AG10803 (cell line): ENCODE measurements around the gene GLOD4.

Source experiments
- DNase-seq: peaks from one replicate; pipeline ENCODE4 v3.0.0; 2010; ENCODE audit warnings: low read depth
- H3K4me3 ChIP-seq: 2 replicates; pipeline ENCODE4 v1.5.1; 2011; ENCODE audit warnings: mild to moderate bottlenecking, low read length, control low read depth
- TF ChIP-seq, protein P1 (sequence below): conservative IDR thresholded peaks from 2 replicates; pipeline ENCODE4 v1.5.1; 2011; ENCODE audit warnings: mild to moderate bottlenecking, low read length, control low read depth, inconsistent platforms

GLOD4 gene

DNA sequence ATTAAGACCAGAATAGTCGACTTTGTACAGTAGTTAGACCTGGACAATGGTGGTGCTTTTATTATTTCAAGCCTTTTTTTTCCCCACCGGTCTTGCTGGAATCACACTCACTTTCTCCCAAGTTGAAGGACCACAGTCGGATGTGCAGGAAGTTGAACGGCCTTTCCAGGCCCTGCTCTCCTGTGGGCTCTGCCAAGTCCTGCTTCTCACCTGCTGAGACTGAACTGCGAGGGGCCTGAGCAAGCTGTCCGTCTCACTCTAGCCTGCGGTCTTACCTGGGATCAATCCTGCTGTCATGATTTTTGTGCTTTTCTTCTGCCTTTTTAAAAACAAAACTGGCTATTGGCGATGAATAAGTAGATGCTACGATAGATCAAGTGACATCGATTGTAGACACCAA lies 48.3 kb downstream of the GLOD4 start:
- TF ChIP-seq, protein P1, sequence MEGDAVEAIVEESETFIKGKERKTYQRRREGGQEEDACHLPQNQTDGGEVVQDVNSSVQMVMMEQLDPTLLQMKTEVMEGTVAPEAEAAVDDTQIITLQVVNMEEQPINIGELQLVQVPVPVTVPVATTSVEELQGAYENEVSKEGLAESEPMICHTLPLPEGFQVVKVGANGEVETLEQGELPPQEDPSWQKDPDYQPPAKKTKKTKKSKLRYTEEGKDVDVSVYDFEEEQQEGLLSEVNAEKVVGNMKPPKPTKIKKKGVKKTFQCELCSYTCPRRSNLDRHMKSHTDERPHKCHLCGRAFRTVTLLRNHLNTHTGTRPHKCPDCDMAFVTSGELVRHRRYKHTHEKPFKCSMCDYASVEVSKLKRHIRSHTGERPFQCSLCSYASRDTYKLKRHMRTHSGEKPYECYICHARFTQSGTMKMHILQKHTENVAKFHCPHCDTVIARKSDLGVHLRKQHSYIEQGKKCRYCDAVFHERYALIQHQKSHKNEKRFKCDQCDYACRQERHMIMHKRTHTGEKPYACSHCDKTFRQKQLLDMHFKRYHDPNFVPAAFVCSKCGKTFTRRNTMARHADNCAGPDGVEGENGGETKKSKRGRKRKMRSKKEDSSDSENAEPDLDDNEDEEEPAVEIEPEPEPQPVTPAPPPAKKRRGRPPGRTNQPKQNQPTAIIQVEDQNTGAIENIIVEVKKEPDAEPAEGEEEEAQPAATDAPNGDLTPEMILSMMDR = no peak
- peak overlapping the region; percentile 73 for H3K4me3 ChIP-seq
- no peak for DNase-seq

DNA sequence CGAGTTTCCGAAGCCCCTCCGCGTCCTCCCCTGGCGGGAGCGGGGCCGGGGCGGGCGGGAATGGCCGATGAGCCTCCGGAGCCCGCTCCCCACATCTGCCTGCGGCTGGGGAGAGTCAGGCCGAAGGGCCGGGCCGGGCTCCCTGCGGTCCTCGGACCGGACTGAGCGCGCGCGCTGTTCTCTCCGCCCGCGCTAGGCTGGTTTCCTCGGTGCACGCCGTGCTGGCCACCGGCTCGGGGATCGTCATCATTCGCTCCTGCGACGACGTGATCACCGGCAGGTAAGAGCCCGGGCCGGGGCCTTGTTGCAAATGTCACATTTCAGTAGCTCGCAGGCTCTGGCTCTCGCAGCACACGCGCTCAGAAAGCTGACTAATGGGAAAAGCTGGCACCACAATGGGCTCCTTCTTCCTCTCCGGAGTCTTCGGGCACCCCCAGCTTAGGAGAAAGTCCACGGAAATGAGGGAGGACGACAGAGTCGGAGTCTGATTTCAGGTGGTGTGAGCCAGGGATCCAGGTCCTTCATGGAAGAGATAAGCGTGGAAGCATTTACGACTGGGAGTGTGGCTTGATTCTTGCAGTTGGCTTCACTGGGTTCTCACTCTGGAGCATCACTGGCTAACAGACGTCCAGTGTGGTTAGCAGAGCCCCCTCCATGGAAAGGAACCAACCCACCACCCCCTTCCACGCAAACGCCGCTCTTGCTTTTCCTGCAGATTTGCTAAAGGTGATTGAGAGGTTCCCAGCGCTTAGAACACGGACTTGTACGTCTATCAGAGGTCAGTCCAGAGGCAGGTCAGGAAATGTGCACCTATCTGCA lies 49.0 kb downstream of the GLOD4 start:
- DNase-seq = peak; percentile 44
- TF ChIP-seq, protein P1 = no peak
- peak overlapping the region; percentile 73 for H3K4me3 ChIP-seq

DNA sequence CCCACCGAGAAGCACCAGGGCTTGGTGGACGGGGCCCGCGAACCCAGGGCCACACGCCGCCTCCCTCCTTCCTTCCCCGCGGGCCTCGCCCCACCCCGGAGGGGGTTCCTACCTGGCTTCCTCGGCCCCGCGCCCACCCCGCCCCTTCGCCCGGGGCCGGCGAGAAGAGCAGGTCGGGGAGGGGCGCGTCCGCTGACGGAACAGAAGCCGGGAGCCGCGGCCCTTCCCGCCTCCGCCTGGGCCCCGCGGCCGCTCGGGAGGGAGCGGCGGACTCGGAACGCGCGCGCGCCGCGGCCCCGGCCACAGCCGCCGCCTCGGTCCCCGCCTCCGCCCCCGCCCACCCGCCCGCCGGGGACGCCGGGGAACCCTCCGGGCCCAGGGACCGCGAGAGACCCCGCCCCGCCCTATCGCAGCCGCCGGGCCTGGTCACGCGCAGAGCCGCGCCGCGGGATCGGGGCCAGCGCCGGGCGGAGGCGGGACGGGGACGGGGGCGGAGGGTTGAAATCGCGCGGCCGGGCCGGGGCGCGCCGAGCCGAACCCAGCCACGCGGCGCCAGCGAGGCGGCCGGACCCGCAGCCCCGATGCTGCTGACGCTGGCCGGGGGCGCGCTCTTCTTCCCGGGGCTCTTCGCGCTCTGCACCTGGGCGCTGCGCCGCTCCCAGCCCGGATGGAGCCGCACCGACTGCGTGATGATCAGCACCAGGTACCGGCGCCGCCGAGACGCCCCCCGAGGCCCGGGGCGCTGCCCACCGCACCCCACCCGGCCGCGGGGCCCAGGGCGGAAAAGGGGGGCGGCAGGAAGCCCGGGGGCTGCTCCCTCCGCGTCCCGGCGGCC lies 49.8 kb downstream of the GLOD4 start, which contains the start of gene TLCD3A:
TSS of gene TLCD3A (plus strand) at position 530 of the 835 bp plus-strand sequence. CDS start at position 582, 52 bp downstream.
- peak within 1 kb of the TSS; percentile 73 for H3K4me3 ChIP-seq
- DNase-seq = peak; percentile 68
- TF ChIP-seq, protein P1 = no peak

DNA sequence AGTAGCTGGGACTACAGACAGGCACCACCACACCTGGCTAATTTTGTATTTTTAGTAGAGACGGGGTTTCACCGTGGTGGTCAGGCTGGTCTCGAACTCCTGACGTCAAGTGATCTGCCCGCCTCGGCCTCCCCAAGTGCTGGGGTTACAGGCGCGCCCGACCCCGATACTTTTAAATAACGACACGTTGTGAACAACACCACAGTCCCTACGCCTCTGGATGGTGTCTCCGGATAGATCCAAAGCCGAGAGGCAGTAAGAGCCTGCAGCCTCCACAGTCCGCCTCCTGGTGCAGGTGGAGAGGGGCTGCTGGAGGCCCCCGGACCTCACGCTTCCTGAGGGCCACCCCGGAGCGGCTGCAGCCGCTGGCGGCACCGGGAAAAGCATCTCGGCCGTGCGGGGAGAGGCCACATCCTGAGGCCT lies 50.4 kb downstream of the GLOD4 start:
- DNase-seq = no peak
- TF ChIP-seq, protein P1 = no peak
- H3K4me3 ChIP-seq = peak overlapping the region; percentile 72

DNA sequence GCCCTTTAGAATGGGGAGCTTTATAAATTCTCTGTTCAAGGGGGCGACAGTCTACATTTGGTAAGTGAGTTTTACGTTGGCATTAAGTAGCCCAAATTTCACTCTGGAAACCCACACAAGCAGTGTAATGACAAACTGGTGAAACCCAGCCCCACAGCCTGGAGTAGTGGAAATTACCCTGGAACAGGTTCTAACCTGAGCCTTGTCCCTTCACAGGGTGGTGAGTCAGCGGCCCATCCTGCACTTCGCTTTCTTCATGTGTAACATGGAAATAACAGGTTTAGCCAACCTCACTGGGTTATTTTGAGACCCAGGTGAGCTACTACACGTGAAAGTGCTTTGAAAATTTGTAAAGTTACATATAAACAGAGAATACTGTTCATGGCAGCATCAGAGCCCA lies 53.2 kb downstream of the GLOD4 start:
- H3K4me3 ChIP-seq = no peak overlapping the region
- TF ChIP-seq, protein P1 = no peak

DNA sequence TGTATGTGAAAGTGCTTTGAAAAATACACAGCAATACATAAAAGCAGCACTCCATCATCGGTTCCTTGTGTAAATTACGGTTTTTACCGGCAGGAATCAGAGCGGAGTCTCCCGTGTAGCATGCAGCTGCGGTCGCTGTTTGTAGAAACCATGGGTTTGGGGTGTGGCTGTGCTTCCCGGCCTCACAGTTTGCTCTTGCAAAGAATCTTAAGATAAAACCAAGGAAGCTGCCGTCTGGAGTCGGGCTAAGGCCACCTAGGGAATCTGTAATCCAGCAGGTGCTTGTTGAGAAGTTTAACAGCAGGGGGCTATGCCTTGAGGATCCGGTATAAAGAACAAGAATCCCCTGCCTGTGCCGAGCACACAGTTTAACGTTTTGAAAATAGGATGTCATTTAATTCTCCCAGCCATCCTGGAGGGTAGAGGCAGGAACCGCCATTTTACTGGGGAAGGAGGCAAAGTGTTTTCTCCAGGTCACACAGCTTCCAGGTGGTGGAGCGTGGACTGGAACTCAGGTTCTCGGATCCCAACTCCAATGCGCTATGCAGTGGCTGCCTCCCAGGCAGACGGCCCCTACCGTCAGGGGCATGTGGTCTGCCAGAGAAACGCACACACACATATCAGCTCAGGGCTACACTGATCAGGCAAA lies 55.7 kb downstream of the GLOD4 start:
- DNase-seq = no peak
- H3K4me3 ChIP-seq = no peak overlapping the region
- TF ChIP-seq, protein P1 = no peak

More for the DNA sequence above, 53.2 kb downstream of the GLOD4 start:
- no peak for DNase-seq
